Adrenal gland (tissue), 12 donors: ENCODE results near the gene FKRP. TPM values are rescaled to one million over a fixed set of nuclear protein-coding genes. Genes with fewer than 3 reads are reported as not detected.

ENCODE experiments used
- DNase-seq, 7 donors: peaks; one replicate each; pipeline ENCODE4 v3.0.0-alpha.2; 2019 to 2020
- H3K27ac ChIP-seq, 5 donors: fragments of 200-600 bp; sonication (generic) in 4 of 5; 1 replicate in 3 of 5; 2 replicates in 2 of 5; pipeline versions ENCODE4 v1.5.1 to v1.8.0; 2016 to 2020; ENCODE audit warnings: mild to moderate bottlenecking in 1 of 5
- H3K27me3 ChIP-seq: fragments of 200-600 bp; 2 replicates; pipeline ENCODE4 v1.8.0; 2021
- H3K36me3 ChIP-seq, 2 donors: fragments of 200-600 bp; replicated peaks in 1 of 2; 1 replicate in 1 of 2; 2 replicates in 1 of 2; pipeline versions ENCODE4 v1.5.1 to v1.8.0; 2018 to 2022
- H3K4me1 ChIP-seq, 2 donors: fragments of 200-600 bp; replicated peaks in 1 of 2; 1 replicate in 1 of 2; 2 replicates in 1 of 2; pipeline versions ENCODE4 v1.5.1 to v1.8.0; 2018 to 2021
- H3K4me3 ChIP-seq, 4 donors: fragments of 200-600 bp; sonication (generic) in 3 of 4; one replicate each; pipeline ENCODE4 v1.5.1; 2016 to 2018
- H3K9me3 ChIP-seq, 3 donors: fragments of 200-600 bp; sonication (generic) in 1 of 3; replicated peaks in 1 of 3; 1 replicate in 2 of 3; 2 replicates in 1 of 3; pipeline versions ENCODE4 v1.5.1 to v1.8.0; 2016 to 2021
- CTCF ChIP-seq, 6 experiments: fragments of 450-650 bp in 4 of 6; fragments of 200-600 bp in 2 of 6; sonication (generic) in 1 of 6; IDR thresholded peaks; 1 replicate in 5 of 6; 2 replicates in 1 of 6; pipeline versions ENCODE4 v1.5.1 to v1.8.0; 2016 to 2021; ENCODE audit warnings: antibody characterized with exemption in 6 of 6, mild to moderate bottlenecking in 2 of 6, moderate library complexity in 1 of 6
- POLR2A ChIP-seq, 2 donors: fragments of 450-650 bp; IDR thresholded peaks; one replicate each; pipeline ENCODE4 v1.6.1; 2017; ENCODE audit warnings: antibody characterized with exemption in 2 of 2, mild to moderate bottlenecking in 2 of 2, moderate library complexity in 1 of 2
- WGBS, 4 donors: extraction: QIAGEN DNeasy Blood & Tissue Kit in 2 of 4; methylation state at CpG; one replicate each; pipeline versions ENCODE4 v1.1.5 to v1.1.7; 2013 to 2017; 5-methylcytosine and 5-hydroxymethylcytosine counted together
- intact Hi-C, 2 donors: fragments of 100-400 bp; cut with DNase I; formaldehyde crosslinking; loops; one replicate each; pipeline versions ENCODE4 v1.14.1 to v1.15.0; 2022 to 2023
- polyA plus RNA-seq, 3 donors: library from polyadenylated mRNA; stranded (reverse); fragments of 200-250 nt in 2 of 3; fragments of 350-450 nt in 1 of 3; fragmentation: Illumina TruSeq in 1 of 3; extraction: RNeasy Lipid Tissue Mini Kit (QIAGEN cat#74804) in 1 of 3; gene quantifications; one replicate each; pipeline ENCODE4 v1.2.3, GENCODE V29; 2013 to 2014
- total RNA-seq, 9 donors: library from RNA; depleted of rRNA in 4 of 9; stranded (reverse); fragments of >200 nt in 4 of 9; fragments of 120-200 nt in 1 of 9; fragmentation: NEBNext Ultra II Directional in 1 of 9; extraction: Animal tissue kit (Norgen Biotek cat#: 25700) in 1 of 9; gene quantifications; one replicate each; pipeline versions ENCODE4 v1.1.0 to v1.2.4, GENCODE V29; 2013 to 2023
- donor health status: healthy with polysubstance abuse.
- donor health status: Bipolar disorder and iron deficiency.
- donor health status: DM: yes; HTN: yes; CAD: no.
- donor health status: DM: no; HTN: no; CAD: no.
- donor health status: DM: no; HTN: no; CAD: no.
- donor health status: DM: yes; HTN: yes; CAD: no.

The FKRP gene
- total and polyA plus RNA-seq, 12 donors = 5.5 to 31.2 (median 16.7) TPM

- peaks cover 18 to 25% of the 10 kb centered on the region in 2 donors for H3K4me1 ChIP-seq
- peak overlapping the region in 4 of 5 donors; percentile 59 to 86 (median 74) for H3K27ac ChIP-seq
- intact Hi-C loops = no loop called here
- TF ChIP-seq POLR2A (IDR thresholded peaks at IDR 0.05) (no peak), CTCF (IDR thresholded peaks at IDR 0.05) (no peak)
- peak; percentile 87 to 95 (median 90) for DNase-seq
- H3K27me3 ChIP-seq = no peaks in the 10 kb centered on the region
- peak overlapping the region; percentile 14 to 87 (median 82) for H3K4me3 ChIP-seq
- WGBS, 4 donors = 0 to 1% (median 1%) methylated on average over 16 to 39 of the region's 39 CpGs; no CpG with 5 or more reads in 1 of the 4 donors
- H3K36me3 ChIP-seq = peaks cover 0 to 21% of the 10 kb centered on the region in 2 donors
- H3K9me3 ChIP-seq = no peaks in the 10 kb centered on the region
These were observed 31.9 kb upstream of the FKRP start for GRCh38 chr19:46713781-46714443.

GRCh38 chr19:46714444-46715106 lies 31.3 kb upstream of the FKRP start:
- Histone ChIP-seq H3K36me3 (peaks cover 0 to 14% of the 10 kb centered on the region in 2 donors), H3K27me3 (no peaks in the 10 kb centered on the region), H3K9me3 (no peaks in the 10 kb centered on the region), H3K4me3 (peak overlapping the region; percentile 42 to 87 (median 82)), H3K27ac (peak overlapping the region in 4 of 5 donors; percentile 59 to 86 (median 74)), H3K4me1 (peaks cover 18 to 25% of the 10 kb centered on the region in 2 donors)
- no peak for TF ChIP-seq CTCF (IDR thresholded peaks at IDR 0.05)
- TF ChIP-seq POLR2A (IDR thresholded peaks at IDR 0.05) = no peak
- intact Hi-C loops = no loop called here
- DNase-seq = no peak
- 5 to 7% (median 6%) methylated on average over 7 to 12 of the region's 12 CpGs for WGBS, 4 donors

- Histone ChIP-seq H3K36me3 (peaks cover 0 to 14% of the 10 kb centered on the region in 2 donors), H3K9me3 (no peaks in the 10 kb centered on the region), H3K27me3 (no peaks in the 10 kb centered on the region), H3K27ac (peak overlapping the region in 2 of 5 donors; percentile 85 to 86), H3K4me1 (peaks cover 18 to 25% of the 10 kb centered on the region in 2 donors), H3K4me3 (peak overlapping the region in 2 of 4 donors; percentile 82 to 87)
- TF ChIP-seq CTCF (IDR thresholded peaks at IDR 0.05) = no peak
- WGBS, 4 donors = 35 to 80% (median 41%) methylated on average over 1 to 8 of the region's 8 CpGs
- intact Hi-C loops = no loop called here
- no peak for DNase-seq
These were observed 30.3 kb upstream of the FKRP start for GRCh38 chr19:46715620-46715974.

- peaks cover 18 to 25% of the 10 kb centered on the region in 2 donors for H3K4me1 ChIP-seq
These were observed 29.7 kb upstream of the FKRP start for GRCh38 chr19:46715975-46716671.

More at GRCh38 chr19:46715975-46716671, 29.7 kb upstream of the FKRP start:
- peaks cover 0 to 15% of the 10 kb centered on the region in 2 donors for H3K36me3 ChIP-seq
- 1 to 3% (median 2%) methylated on average over 13 to 42 of the region's 42 CpGs for WGBS, 4 donors
- peak overlapping the region in 4 of 5 donors; percentile 67 to 86 (median 82) for H3K27ac ChIP-seq
- TF ChIP-seq CTCF (IDR thresholded peaks at IDR 0.05) (no peak), POLR2A (IDR thresholded peaks at IDR 0.05) (no peak)
- H3K27me3 ChIP-seq = no peaks in the 10 kb centered on the region
- DNase-seq = peak in 2 of 7 donors; percentile 35 to 44
- H3K9me3 ChIP-seq = no peaks in the 10 kb centered on the region
- H3K4me3 ChIP-seq = peak overlapping the region; percentile 38 to 87 (median 82)
- intact Hi-C loops = no loop called here
